ENCODE measurements around the gene GLT1D1.

Gene GLT1D1

GRCh38 chr12:128856035-128856790 lies 2.9 kb downstream of the GLT1D1 start:
- DNase-seq = no peak

DNA sequence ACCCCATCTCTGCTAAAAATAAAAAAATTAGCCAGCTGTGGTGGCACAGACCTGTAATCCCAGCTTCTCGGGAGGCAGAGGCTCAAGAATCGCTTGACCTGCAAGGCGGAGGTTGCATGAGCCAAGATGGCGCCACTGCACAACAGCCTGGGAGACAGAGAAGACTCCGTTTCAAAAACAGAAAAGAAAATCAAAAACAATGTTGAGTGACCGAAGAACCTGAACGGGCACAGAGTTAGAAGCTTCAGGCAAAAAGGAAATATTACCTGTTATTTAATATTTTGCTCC lies 3.5 kb downstream of the GLT1D1 start:
- DNase-seq = no peak

DNA sequence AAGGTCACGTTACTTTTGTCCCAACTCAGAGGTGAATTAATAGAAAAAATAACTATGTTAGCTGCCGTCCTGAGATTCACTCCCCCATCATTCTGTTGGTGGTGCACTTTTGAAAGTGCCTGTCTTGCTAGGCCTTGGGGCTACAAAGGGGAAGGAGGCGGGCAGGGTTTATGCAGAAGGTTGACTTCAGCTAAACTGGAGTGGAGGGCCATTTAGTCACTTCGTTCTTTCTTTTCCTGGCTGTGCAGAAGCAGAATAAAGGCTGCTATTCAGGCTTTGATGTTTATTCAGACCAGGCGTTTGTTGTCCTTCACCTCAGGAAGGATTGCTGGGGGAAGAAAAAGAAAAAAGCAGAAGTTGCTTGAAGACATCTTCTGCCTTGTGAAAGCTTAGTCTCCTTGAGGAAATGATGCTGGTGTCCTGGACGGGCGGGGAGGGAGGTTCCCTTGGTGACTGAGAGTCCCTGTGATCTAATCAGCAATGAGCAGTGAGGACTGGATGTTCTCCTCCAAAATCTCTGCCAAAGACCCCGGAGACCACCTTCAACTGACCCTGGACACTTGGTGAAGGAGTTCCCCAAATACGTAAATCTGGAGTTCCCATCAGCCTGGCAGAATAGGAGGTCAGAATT lies 4.0 kb downstream of the GLT1D1 start:
- DNase-seq = no peak

DNA sequence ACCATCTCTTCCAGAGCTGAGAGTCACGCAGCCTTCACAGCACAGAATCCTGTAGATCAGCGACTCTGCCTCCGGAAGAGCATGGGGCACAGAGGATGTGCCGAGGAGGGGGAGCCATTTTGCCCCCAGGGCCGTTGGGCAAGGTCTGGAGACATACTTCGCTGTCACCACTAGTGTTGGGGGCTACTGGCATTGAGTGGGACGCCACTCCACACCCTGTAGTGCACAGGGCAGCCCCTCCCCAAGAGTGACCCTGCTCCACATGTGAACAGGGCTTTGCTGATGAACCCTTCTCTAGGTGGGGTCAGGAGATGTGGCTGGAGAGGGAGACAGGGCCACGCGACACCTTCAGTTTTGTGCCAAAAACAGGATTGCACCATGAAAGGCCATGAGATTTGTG lies 6.0 kb downstream of the GLT1D1 start:
- DNase-seq = no peak

- no peak for DNase-seq
Observed at GRCh38 chr12:128861226-128862016, 8.1 kb downstream of the GLT1D1 start.

DNA sequence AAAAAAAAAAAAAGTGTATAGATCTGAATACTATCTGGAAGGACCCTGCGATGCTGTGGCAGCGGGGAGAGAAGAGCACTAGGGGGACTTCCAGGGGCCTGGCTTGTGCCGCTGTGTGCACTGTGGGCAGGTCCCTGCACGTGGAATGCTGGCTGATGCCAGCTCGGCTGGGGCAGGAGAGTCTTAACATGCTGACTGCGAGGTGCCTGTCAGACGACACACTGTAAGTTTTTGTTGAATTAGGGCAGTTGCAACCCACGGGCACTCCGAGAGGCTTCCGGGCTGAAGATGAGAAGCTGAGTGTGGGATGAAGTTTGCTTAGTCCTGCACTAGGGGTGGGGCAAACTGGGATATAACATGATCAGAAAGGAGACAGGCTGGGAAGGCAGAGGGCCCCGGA lies 10.7 kb downstream of the GLT1D1 start:
- DNase-seq = no peak

DNA sequence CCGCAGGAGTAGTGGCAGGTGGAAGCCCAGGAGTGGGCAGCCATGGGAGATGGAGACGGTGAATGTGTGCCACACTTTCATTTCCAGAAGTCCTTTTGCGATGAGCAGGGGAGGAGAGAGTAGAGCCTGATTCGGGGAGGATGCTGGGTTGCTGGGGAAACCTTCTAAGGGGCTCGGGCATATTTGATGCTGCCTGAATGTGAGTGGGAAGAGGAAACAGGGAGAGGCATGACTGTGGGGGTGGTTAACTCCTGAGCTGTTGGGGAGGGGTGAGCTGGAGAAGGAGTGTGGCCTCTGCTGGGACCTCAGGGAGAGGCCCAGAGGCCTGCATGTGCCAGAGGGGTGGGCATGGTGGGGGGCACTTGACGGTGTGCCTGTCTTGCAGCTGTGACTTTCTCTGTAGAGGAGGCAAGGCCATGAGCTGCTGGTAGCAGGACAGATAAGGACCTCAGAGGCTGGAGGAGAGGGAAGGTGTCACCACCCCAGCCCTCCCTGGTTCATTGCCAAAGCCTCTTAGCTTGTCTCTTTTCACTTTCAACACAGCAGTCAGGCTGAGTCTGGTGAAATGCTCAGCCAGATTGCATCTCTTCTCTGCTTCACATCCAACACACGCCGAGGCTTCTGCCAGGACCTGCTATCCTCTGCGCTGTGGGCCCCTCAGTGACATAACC lies 11.4 kb downstream of the GLT1D1 start:
- no peak for DNase-seq

DNA sequence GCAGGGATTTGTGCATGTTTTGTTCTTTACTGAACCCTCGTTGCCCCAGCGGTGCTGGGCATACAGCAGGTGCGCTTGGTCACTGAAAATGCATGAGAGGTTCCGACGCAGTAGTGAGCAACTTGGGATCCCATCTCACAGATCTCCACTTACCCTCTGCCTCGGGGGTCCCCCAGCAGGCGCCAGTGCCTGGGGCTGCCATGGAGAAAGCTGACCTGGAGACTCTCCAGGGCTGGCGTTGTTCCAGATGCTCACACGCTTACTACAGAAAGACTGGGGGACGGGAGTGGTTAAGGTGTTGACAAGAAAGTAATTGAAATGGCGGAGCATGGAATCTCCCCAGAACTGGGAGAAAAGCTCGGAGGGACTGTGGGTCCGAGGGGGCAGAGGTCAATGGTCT lies 14.2 kb downstream of the GLT1D1 start:
- DNase-seq = no peak

DNA sequence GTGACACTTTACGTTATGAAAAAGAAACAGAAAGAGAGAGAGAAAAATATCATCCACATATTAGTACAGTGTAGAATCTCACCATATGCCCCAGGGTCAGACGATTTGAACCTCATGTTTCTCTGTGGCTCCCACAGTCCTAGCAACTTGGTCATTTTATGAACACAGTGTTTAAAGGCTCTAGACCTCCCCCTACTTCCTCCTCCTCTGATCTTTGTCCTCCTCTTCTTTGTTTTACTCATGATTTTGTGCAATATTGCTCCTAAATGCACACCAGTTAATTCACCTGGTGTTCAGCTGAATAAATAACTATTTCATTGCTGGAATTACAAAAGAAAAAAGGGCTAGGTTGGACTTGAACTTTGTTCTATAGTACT lies 18.2 kb downstream of the GLT1D1 start:
- DNase-seq = no peak

- DNase-seq = no peak
Observed at GRCh38 chr12:128872303-128872702, 19.0 kb downstream of the GLT1D1 start.

DNA sequence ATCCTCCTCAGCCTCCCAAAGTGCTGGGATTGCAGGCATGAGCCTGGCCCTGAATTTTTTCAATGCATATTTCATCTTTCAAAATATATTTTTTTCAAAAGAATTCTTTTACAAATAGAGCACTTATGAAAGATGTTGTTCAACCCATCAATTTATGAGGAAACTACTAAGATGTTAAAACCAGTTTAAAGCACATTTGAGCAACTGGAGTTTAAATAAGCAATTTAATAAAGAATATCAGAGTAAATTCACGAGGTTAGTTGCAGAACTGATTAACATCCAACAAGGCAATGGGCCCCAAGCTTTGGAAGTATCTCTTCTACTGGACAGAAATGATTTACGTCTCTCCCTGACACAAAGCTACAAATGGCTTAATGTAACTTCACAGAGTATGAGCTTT lies 23.3 kb downstream of the GLT1D1 start:
- DNase-seq = no peak

DNA sequence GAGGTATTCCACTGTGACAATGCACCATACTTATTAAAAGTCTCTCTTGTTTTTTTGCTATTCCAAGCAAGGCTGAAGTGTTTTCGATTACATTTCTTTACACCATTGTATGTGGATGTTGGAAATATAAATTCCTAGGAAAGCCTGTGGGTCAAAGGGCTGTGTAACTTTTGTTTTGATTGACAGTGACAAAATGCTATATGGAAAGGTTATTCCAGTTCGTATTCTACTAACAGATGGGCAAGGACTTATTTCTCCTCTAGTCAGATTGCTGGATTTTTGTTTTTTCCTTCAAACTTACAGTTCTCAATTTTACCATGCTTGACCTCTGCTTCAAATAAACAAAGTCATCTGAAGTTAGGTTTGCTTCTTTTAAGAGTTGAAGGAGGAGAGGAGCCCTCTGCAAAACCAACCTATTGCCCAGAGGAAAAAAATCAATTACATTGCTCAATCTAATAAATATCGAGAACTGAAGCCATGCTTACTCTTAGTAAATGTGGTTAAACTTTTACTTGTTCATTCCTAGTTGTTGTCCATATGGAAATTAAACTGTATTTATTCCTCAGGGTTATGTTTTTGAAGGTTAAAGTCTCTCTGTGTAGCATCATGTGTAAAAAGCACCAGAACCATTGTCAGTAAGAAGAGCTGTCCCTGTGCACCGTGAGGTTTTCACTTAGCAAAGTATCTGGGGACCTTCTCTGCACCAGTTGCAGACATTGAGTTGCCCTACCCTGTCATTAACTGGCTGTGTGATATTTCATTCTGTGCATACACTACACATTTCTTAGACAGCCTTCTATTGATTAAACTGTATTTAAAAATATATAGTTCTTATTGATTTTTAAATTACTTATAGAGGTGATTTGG lies 26.9 kb downstream of the GLT1D1 start:
- no peak for DNase-seq

DNA sequence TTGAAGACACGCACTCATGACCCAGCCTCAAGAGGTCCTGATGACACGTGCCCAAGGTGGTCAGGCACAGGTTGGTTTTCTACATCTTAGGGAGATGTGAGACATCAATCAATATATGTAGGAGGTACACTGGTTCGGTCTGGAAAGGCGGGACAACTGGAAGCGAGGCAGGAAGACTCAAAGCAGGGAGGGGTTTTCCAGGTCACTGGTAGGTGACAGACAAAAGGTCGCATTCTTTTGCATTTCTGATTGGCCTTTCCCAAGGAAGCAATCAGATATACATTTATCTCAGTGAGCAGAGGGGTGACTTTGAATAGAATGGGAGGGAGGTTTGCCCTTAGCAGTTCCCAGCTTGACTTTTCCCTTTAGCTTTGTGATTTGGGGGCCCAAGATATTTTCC lies 38.6 kb downstream of the GLT1D1 start:
- no peak for DNase-seq

DNA sequence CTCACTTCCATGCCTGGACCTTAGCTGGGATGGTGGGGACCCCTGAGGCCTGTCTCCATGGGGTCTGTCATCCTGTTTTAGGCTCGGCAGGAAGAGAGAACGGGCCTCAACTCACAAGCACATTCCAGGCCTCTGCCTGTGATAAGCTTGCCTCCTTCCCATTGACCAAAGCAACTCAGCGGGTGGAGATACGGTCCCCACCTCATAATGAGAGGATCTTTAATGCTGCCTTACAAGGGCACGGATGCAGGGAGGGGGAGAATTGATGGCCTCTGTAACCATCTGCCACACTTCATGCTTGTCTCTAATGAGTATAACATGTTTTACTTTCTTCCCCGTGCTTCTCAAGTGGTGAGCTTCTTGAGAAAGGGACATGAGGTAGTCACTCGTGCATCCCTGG lies 50.0 kb downstream of the GLT1D1 start:
- no peak for DNase-seq

DNA sequence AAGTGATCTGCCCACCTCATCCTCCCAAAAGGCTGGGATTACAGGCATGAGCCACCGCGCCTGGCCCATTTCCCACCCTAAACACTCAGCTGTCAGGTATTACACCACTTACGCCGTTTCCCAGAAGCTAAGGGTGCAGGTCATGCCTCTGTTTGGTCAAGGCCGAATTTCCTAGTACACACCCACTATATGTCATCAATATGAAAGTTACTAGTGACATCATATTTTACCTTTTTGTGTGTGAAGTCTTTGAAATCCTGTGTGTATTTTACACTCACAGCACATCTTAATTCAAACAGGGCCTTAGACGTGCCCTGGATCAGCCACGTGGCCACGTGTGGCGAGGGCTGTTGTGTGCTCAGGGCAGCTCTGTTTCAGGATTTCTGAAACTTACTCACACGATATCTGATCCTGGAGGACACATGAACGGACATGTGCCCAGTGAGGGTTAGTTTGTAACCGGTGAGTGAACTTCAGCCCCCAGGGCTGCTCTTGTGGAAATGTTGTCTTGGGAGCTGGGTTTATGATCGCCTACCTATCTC lies 51.8 kb downstream of the GLT1D1 start:
- no peak for DNase-seq

DNA sequence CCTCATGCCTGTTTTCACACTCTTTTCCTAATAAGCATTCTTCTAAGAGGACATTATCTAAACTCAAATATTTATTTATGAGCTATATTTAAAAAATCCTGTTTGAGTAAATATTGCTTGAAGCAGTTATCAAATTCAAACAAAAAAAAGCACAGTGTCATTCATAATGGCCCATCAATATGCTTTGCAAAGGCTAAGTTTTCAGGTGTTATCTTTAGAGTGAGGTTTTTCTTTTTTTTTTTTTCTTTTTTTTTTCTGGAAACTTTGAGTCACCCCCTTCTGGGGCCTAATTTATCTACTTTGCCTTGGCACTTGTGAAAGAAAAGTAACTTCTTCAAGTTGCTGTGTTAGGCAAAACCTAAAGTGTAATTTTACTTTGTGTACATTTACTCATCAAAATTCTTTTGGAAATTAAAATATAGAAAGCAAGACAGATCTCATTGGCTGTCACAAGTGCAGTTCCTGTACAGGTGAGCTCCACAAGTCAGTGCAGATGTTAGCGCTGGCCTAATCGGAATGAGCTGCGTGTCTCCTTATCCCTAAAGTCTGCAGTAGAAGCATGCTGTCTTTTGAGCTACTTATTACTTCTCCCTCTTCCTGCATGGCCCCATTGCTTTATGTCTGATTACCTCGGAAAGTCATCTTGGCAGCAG lies 53.3 kb downstream of the GLT1D1 start:
- no peak for DNase-seq

- no peak for DNase-seq
Observed at GRCh38 chr12:128908254-128908653, 55.0 kb downstream of the GLT1D1 start.

DNA sequence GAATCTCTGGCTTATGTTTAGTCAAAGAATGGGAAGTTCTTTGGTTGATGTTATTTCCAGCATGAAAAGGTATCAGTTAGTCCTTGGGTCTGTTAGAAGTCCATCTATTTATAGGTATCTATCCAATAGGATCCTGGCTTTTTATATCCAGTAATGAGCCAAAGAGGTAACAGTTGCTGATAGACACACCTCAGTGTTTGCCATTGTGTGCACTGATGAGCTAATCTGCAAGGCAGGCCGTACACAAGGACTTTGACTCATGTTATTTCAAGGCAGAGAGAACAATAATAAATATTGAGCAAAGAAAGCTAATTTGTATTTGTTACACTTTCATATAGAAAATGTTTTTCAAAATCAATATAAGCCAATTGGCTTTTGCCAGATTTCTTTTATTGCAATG lies 56.4 kb downstream of the GLT1D1 start:
- DNase-seq = no peak

DNA sequence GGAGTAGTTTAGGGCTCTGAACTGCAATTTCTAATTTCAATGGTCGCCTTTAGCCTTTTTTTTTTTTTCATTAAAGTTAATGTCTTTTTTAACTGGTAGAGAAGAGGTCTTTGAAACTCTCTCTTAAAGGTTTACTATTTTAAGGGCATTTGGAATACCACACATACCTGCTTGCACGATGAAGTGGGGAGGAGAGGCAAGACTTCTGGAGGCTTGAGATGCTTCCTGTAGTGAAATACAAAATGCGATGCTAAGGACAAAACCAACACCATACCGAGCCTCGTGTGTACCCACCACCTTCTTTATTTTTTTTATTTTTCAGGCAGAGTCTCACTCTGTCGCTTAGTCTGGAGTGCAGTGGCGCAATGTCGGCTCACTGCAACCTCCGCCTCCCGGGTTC lies 57.4 kb downstream of the GLT1D1 start:
- DNase-seq = no peak

- no peak for DNase-seq
Observed at GRCh38 chr12:128911861-128912260, 58.6 kb downstream of the GLT1D1 start.

GRCh38 chr12:128914908-128915563 lies 61.8 kb downstream of the GLT1D1 start:
- no peak for DNase-seq
